OCI-LY1 (cell line): ENCODE data around the gene ZFAND5.

Experiments
- EZH2 ChIP-seq: fragments of 200-600 bp; sonication (generic), shearing (Covaris generic); IDR thresholded peaks from 2 replicates; pipeline ENCODE4 v1.8.0; 2017; ENCODE audit warnings: borderline replicate concordance, mixed run types, mild to moderate bottlenecking, antibody characterized with exemption, low read length, moderate library complexity, mixed read lengths
- TF ChIP-seq, protein P1 (sequence below): fragments of 200-600 bp; sonication (generic), shearing (Covaris generic); IDR thresholded peaks from 2 replicates; pipeline ENCODE4 v1.5.1; 2017; ENCODE audit warnings: mild to moderate bottlenecking, antibody characterized with exemption, low read length, moderate library complexity, mixed read lengths

GRCh38 chr9:72377041-72377440 is 12.0 kb upstream of the ZFAND5 start:
- TF ChIP-seq, protein P1, sequence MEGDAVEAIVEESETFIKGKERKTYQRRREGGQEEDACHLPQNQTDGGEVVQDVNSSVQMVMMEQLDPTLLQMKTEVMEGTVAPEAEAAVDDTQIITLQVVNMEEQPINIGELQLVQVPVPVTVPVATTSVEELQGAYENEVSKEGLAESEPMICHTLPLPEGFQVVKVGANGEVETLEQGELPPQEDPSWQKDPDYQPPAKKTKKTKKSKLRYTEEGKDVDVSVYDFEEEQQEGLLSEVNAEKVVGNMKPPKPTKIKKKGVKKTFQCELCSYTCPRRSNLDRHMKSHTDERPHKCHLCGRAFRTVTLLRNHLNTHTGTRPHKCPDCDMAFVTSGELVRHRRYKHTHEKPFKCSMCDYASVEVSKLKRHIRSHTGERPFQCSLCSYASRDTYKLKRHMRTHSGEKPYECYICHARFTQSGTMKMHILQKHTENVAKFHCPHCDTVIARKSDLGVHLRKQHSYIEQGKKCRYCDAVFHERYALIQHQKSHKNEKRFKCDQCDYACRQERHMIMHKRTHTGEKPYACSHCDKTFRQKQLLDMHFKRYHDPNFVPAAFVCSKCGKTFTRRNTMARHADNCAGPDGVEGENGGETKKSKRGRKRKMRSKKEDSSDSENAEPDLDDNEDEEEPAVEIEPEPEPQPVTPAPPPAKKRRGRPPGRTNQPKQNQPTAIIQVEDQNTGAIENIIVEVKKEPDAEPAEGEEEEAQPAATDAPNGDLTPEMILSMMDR, result no peak
- no peak for TF ChIP-seq EZH2
